OCI-LY1 (cell line): ENCODE results near the gene STARD9.

Experiments
- CTCF ChIP-seq: fragments of 200-600 bp; sonication (generic), shearing (Covaris generic); IDR thresholded peaks from 2 replicates; pipeline ENCODE4 v1.5.1; 2017; ENCODE audit warnings: mild to moderate bottlenecking, antibody characterized with exemption, low read length, moderate library complexity, mixed read lengths
- EZH2 ChIP-seq: fragments of 200-600 bp; sonication (generic), shearing (Covaris generic); IDR thresholded peaks from 2 replicates; pipeline ENCODE4 v1.8.0; 2017; ENCODE audit warnings: borderline replicate concordance, mixed run types, mild to moderate bottlenecking, antibody characterized with exemption, low read length, moderate library complexity, mixed read lengths

GRCh38 chr15:42621386-42621785 is 46.0 kb downstream of the STARD9 start:
- TF ChIP-seq CTCF (no peak), EZH2 (no peak)
